CD14-positive monocyte (primary cell): ENCODE data around the gene EFCAB7. TPM values are rescaled to one million over a fixed set of nuclear protein-coding genes. Genes with fewer than 3 reads are reported as not detected.

Experiments used
- DNase-seq, 3 donors: peaks; one replicate each; pipeline ENCODE4 v3.0.0-alpha.2; 2011 to 2022
- H2AFZ ChIP-seq: 2 replicates; pipeline ENCODE4 v1.6.0; 2012; ENCODE audit warnings: mild to moderate bottlenecking, low read depth, low read length, inconsistent platforms; ENCODE audit not compliant: insufficient read depth, poor library complexity, severe bottlenecking
- H3K27ac ChIP-seq, 2 donors: 1 replicate in 1 of 2; 2 replicates in 1 of 2; pipeline ENCODE4 v1.5.1; 2012 to 2013; ENCODE audit warnings: low read length in 2 of 2, control low read depth in 1 of 2, inconsistent platforms in 1 of 2, low read depth in 1 of 2, mild to moderate bottlenecking in 1 of 2
- H3K27me3 ChIP-seq, 2 donors: one replicate each; pipeline versions ENCODE4 v1.6.0 to v1.6.1; 2011 to 2013; ENCODE audit warnings: low read length in 2 of 2; ENCODE audit not compliant: control insufficient read depth in 2 of 2, insufficient read depth in 2 of 2
- H3K36me3 ChIP-seq, 2 donors: replicated peaks in 1 of 2; 1 replicate in 1 of 2; 2 replicates in 1 of 2; pipeline versions ENCODE4 v1.5.1 to v1.6.1; 2012 to 2013; ENCODE audit warnings: low read length in 2 of 2, control low read depth in 1 of 2, inconsistent platforms in 1 of 2, mild to moderate bottlenecking in 1 of 2; ENCODE audit not compliant: insufficient read depth in 2 of 2, control insufficient read depth in 1 of 2
- H3K4me1 ChIP-seq, 2 donors: 1 replicate in 1 of 2; 2 replicates in 1 of 2; pipeline versions ENCODE4 v1.5.1 to v1.6.1; 2012 to 2013; ENCODE audit warnings: low read length in 2 of 2, control low read depth in 1 of 2, inconsistent platforms in 1 of 2, mild to moderate bottlenecking in 1 of 2, moderate library complexity in 1 of 2; ENCODE audit not compliant: insufficient read depth in 2 of 2, control insufficient read depth in 1 of 2
- H3K4me2 ChIP-seq: replicated peaks from 2 replicates; pipeline ENCODE3; 2012; ENCODE audit warnings: low read length, moderate library complexity, mild to moderate bottlenecking; ENCODE audit not compliant: poor library complexity, severe bottlenecking; ENCODE audit errors: extremely low read depth
- H3K4me3 ChIP-seq, 3 experiments: fragments of 200-600 bp in 1 of 3; sonication (generic) in 1 of 3; replicated peaks in 1 of 3; 1 replicate in 2 of 3; 2 replicates in 1 of 3; pipeline ENCODE4 v1.5.1; 2011 to 2013; ENCODE audit warnings: low read length in 3 of 3, mild to moderate bottlenecking in 3 of 3, control low read depth in 2 of 3, low read depth in 2 of 3, inconsistent platforms in 1 of 3, moderate library complexity in 1 of 3
- H3K79me2 ChIP-seq: 2 replicates; pipeline ENCODE4 v1.6.0; 2012; ENCODE audit warnings: mild to moderate bottlenecking, control low read depth, inconsistent platforms, low read length, moderate library complexity; ENCODE audit not compliant: insufficient read depth
- H3K9ac ChIP-seq: 2 replicates; pipeline ENCODE4 v1.6.0; 2017; ENCODE audit warnings: low read length, mild to moderate bottlenecking; ENCODE audit not compliant: insufficient read depth, poor library complexity, severe bottlenecking
- H3K9me3 ChIP-seq, 2 donors: replicated peaks in 1 of 2; 1 replicate in 1 of 2; 2 replicates in 1 of 2; pipeline versions ENCODE4 v1.5.1 to v1.6.1; 2012 to 2013; ENCODE audit warnings: low read length in 2 of 2, control low read depth in 1 of 2; ENCODE audit not compliant: control insufficient read depth in 1 of 2, insufficient read depth in 1 of 2
- H4K20me1 ChIP-seq: 2 replicates; pipeline ENCODE4 v1.6.0; 2012; ENCODE audit warnings: mild to moderate bottlenecking, low read length, control low read depth, moderate library complexity; ENCODE audit not compliant: insufficient read depth
- H3K27ac Mint-ChIP-seq, 7 donors: one replicate each; pipeline ENCODE4 v1.8.0; 2020; ENCODE audit warnings: mild to moderate bottlenecking in 7 of 7, mixed read lengths in 7 of 7, moderate library complexity in 6 of 7, inconsistent platforms in 2 of 7
- H3K27me3 Mint-ChIP-seq, 3 donors: one replicate each; pipeline ENCODE4 v1.8.0; 2021 to 2022; ENCODE audit warnings: low read depth in 3 of 3, mild to moderate bottlenecking in 3 of 3, mixed read lengths in 3 of 3, moderate library complexity in 3 of 3, inconsistent platforms in 1 of 3
- H3K36me3 Mint-ChIP-seq, 2 donors: one replicate each; pipeline ENCODE4 v1.8.0; 2020; ENCODE audit warnings: mixed read lengths in 2 of 2, inconsistent platforms in 1 of 2, mild to moderate bottlenecking in 1 of 2
- H3K4me1 Mint-ChIP-seq: one replicate; pipeline ENCODE4 v1.8.0; 2020; ENCODE audit warnings: mild to moderate bottlenecking, mixed read lengths
- H3K4me3 Mint-ChIP-seq, 2 donors: one replicate each; pipeline ENCODE4 v1.8.0; 2020; ENCODE audit warnings: mild to moderate bottlenecking in 2 of 2, mixed read lengths in 2 of 2, moderate library complexity in 1 of 2
- H3K9me3 Mint-ChIP-seq, 7 donors: one replicate each; pipeline ENCODE4 v1.8.0; 2020 to 2022; ENCODE audit warnings: mixed read lengths in 7 of 7, mild to moderate bottlenecking in 6 of 7, moderate library complexity in 6 of 7, inconsistent platforms in 2 of 7
- CTCF ChIP-seq: fragments of 200-600 bp; IDR thresholded peaks from one replicate; pipeline ENCODE4 v1.8.0; 2022; ENCODE audit warnings: antibody characterized with exemption, mild to moderate bottlenecking
- WGBS: methylation state at CpG from one replicate; pipeline ENCODE4 v1.1.5; 2013; ENCODE audit warnings: missing lambda C conversion rate; ENCODE audit not compliant: insufficient coverage; 5-methylcytosine and 5-hydroxymethylcytosine counted together
- intact Hi-C, 2 donors: fragments of 100-400 bp; cut with micrococcal nuclease; formaldehyde crosslinking; loops; one replicate each; pipeline versions ENCODE4 v1.15.0 to v1.15.1; 2023
- polyA plus RNA-seq, 3 donors: library from polyadenylated mRNA; depleted of rRNA in 1 of 3; unstranded in 2 of 3; stranded (reverse) in 1 of 3; fragments of 300-500 nt in 2 of 3; fragments of >200 nt in 1 of 3; fragmentation: Illumina TruSeq in 2 of 3; gene quantifications; 1 replicate in 2 of 3; 2 replicates in 1 of 3; pipeline ENCODE4 v1.2.3, GENCODE V29; 2012 to 2021

Gene EFCAB7
- polyA plus RNA-seq, 3 donors = 0.37 to 2.2 (median 0.92) TPM

GRCh38 chr1:63475761-63476160, 47.6 kb upstream of the EFCAB7 start:
- no peak overlapping the region for H3K4me3 Mint-ChIP-seq
- H3K36me3 ChIP-seq = no peaks in the 10 kb centered on the region
- H3K4me1 ChIP-seq = no peaks in the 10 kb centered on the region
- intact Hi-C loops = no loop called here
- H3K4me2 ChIP-seq = no peak overlapping the region
- no peaks in the 10 kb centered on the region for H3K4me1 Mint-ChIP-seq
- no peaks in the 10 kb centered on the region for H4K20me1 ChIP-seq
- no peak for DNase-seq
- WGBS = 94% methylated on average over 6 of the region's 7 CpGs
- no peaks in the 10 kb centered on the region for H3K27me3 ChIP-seq
- peaks cover 3 to 9% of the 10 kb centered on the region in 2 donors for H3K36me3 Mint-ChIP-seq
- no peak overlapping the region for H2AFZ ChIP-seq
- no peak overlapping the region for H3K9ac ChIP-seq
- no peak overlapping the region for H3K4me3 ChIP-seq
- H3K27ac ChIP-seq = no peak overlapping the region
- H3K27me3 Mint-ChIP-seq = no peaks in the 10 kb centered on the region
- peaks cover 0 to 8% (median 4%) of the 10 kb centered on the region in 7 donors for H3K9me3 Mint-ChIP-seq
- H3K9me3 ChIP-seq = no peaks in the 10 kb centered on the region
- H3K27ac Mint-ChIP-seq = no peak overlapping the region
- TF ChIP-seq CTCF = no peak
- H3K79me2 ChIP-seq = no peaks in the 10 kb centered on the region

GRCh38 chr1:63480057-63480456, 43.3 kb upstream of the EFCAB7 start:
- DNase-seq = no peak
- Mint-ChIP-seq H3K9me3 (peaks cover 0 to 2% (median 0%) of the 10 kb centered on the region in 7 donors), H3K36me3 (peaks cover 3 to 8% of the 10 kb centered on the region in 2 donors), H3K4me1 (no peaks in the 10 kb centered on the region), H3K27ac (no peak overlapping the region), H3K27me3 (no peaks in the 10 kb centered on the region), H3K4me3 (no peak overlapping the region)
- H3K27ac ChIP-seq = no peak overlapping the region
- TF ChIP-seq CTCF = no peak
- H2AFZ ChIP-seq = no peak overlapping the region
- intact Hi-C loops = no loop called here
- no peaks in the 10 kb centered on the region for H3K79me2 ChIP-seq
- H4K20me1 ChIP-seq = no peaks in the 10 kb centered on the region
- no peaks in the 10 kb centered on the region for H3K9me3 ChIP-seq
- H3K4me1 ChIP-seq = no peaks in the 10 kb centered on the region
- H3K36me3 ChIP-seq = no peaks in the 10 kb centered on the region
- no CpG with 5 or more reads among the region's 1 CpG for WGBS
- H3K4me2 ChIP-seq = no peak overlapping the region
- no peaks in the 10 kb centered on the region for H3K27me3 ChIP-seq
- H3K9ac ChIP-seq = no peak overlapping the region
- no peak overlapping the region for H3K4me3 ChIP-seq
